ENCODE data around the gene C3orf18.
A peak's percentile ranks its signal among the peaks of the same experiment; 100 is the strongest.

C3orf18 gene

DNA sequence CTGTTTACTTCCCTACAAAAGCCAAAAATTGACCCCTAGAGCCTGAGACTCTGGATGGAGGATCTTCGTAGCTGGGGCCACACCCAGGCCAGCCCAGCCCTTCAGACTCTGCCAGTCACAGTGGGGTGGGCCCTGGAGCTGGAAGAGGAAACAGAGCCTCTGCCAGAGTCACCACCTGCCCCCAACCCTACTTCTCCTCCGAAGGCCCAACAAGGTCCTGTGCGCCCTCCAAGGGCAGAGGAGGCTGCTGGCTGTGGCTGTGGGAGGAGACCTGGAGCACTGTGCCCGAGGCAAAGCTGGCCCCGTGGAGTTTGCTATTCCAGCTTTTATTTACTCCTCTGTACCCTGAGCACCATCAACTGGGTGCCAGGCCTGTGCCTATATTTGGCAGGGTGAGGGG is 25.0 kb upstream of the C3orf18 start:
- TF ChIP-seq POU2F2 (IDR thresholded peaks at IDR 0.05; ENCODE audit: low read depth, low read length) (no peak), TAF1 (IDR thresholded peaks at IDR 0.05; ENCODE audit: low read depth, low read length) (no peak), PAX5 (IDR thresholded peaks at IDR 0.05; ENCODE audit: insufficient read depth, low read length, severe bottlenecking) (no peak), POLR2AphosphoS5 (IDR thresholded peaks at IDR 0.05; ENCODE audit: low read depth, low read length) (no peak), POLR2A (IDR thresholded peaks at IDR 0.05; ENCODE audit: low read depth, low read length) (no peak), SPI1 (IDR thresholded peaks at IDR 0.05; ENCODE audit: low read depth, low read length) (no peak)
- FAIRE-seq (no peak), DNase-seq (ENCODE audit: insufficient read length, low spot score) (no peak)

GRCh38 chr3:50591196-50591741 is 23.7 kb upstream of the C3orf18 start:
- TF ChIP-seq PAX5 (IDR thresholded peaks at IDR 0.05; ENCODE audit: insufficient read depth, low read length, severe bottlenecking) (no peak), TAF1 (IDR thresholded peaks at IDR 0.05; ENCODE audit: low read depth, low read length) (no peak), POLR2A (IDR thresholded peaks at IDR 0.05; ENCODE audit: low read depth, low read length) (no peak), POU2F2 (IDR thresholded peaks at IDR 0.05; ENCODE audit: low read depth, low read length) (no peak), SPI1 (IDR thresholded peaks at IDR 0.05; ENCODE audit: low read depth, low read length) (no peak), POLR2AphosphoS5 (IDR thresholded peaks at IDR 0.05; ENCODE audit: low read depth, low read length) (no peak)
- DNase-seq (ENCODE audit: insufficient read length, low spot score) (no peak), FAIRE-seq (no peak)

DNA sequence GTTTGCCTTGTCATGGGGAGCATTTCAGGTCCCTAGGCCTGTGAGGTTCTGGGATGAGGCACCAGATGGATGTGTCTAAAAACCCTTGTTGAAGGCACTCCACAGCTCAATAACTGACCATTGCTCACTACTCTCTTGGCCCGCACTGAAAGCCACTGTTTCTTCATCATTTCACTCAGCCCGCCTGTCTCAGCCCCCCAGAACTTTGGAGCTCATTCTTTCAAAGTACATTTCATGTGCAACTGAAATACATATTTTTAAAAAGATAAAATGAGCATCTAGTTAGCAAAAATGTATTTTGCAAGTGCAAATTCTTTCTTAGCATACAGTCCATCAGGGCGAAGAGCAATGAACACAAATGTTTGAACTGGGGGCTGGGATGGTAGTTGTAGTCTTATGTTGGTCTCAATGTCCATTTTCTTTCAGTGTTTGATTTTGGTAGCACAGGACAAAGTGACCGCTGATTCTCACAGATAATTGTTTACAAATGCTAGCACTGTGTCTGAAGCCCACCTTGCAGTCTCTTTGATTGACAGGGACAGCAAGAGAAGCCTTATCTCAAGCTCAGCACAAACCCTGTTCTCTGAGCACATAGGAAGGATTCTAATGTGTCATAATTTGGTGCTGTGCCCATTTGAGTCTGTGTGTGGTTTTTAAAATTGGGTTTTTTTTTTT is 21.3 kb upstream of the C3orf18 start:
- DNase-seq (ENCODE audit: insufficient read length, low spot score) (no peak), FAIRE-seq (peak; percentile 63)
- TF ChIP-seq POU2F2 (IDR thresholded peaks at IDR 0.05; ENCODE audit: low read depth, low read length) = no peak
- TF ChIP-seq TAF1 (IDR thresholded peaks at IDR 0.05; ENCODE audit: low read depth, low read length) = no peak
- no peak for TF ChIP-seq POLR2A (IDR thresholded peaks at IDR 0.05; ENCODE audit: low read depth, low read length)
- TF ChIP-seq PAX5 (IDR thresholded peaks at IDR 0.05; ENCODE audit: insufficient read depth, low read length, severe bottlenecking) = no peak
- no peak for TF ChIP-seq POLR2AphosphoS5 (IDR thresholded peaks at IDR 0.05; ENCODE audit: low read depth, low read length)
- TF ChIP-seq SPI1 (IDR thresholded peaks at IDR 0.05; ENCODE audit: low read depth, low read length) = no peak

DNA sequence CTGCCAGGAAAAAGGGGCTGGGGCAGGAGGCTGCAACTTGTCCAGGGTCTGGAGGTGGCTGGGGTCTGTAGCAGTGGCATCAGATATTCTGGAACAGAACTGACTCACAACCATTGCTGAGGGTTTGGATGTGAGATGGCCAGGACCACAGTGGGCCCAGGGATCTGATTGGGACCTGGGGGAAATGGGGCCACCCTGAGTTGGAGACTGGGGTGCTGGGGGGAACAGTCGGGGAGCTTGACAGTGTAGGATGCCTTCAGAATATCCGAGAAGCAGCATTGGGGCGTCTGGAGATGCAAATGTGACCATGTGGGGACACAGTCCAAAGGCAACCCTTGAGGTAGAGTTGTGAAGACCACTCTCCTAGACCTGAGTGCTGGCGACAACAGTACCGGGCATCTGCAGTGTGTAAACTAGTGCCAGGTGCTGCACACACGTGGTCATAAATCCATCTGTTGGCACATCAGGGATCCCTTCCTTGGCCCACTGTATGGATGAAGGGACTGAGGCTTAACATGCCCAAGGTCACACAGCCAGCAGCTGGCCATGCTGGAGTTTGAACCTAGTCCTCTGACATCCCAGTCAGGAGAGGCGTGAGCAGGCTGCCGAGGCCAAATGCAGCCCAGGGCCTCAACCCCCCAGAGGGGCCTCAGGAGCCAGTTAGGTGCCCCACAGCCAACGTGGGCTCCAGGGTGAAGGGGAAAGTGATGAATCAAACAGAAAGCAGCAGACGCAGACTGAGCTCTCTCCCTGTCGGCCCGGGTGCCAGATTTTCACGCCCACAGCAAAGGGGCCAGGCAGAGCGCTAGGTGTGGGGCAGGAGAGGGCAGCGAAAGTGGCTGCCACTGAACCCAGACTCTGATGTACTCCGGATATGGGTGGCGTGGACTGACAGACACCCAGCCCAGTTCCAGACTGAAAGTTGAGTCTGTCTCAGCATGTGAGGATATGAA is 20.5 kb upstream of the C3orf18 start:
- peak; percentile 47 for DNase-seq (ENCODE audit: insufficient read length, low spot score)
- peak; percentile 82 for FAIRE-seq
- TF ChIP-seq PAX5 (IDR thresholded peaks at IDR 0.05; ENCODE audit: insufficient read depth, low read length, severe bottlenecking) = no peak
- TF ChIP-seq TAF1 (IDR thresholded peaks at IDR 0.05; ENCODE audit: low read depth, low read length) = no peak
- no peak for TF ChIP-seq POU2F2 (IDR thresholded peaks at IDR 0.05; ENCODE audit: low read depth, low read length)
- no peak; the same call in 1 of the 2 replicates for TF ChIP-seq POLR2A (IDR thresholded peaks at IDR 0.05; ENCODE audit: low read depth, low read length)
- no peak for TF ChIP-seq SPI1 (IDR thresholded peaks at IDR 0.05; ENCODE audit: low read depth, low read length)
- no peak for TF ChIP-seq POLR2AphosphoS5 (IDR thresholded peaks at IDR 0.05; ENCODE audit: low read depth, low read length)

DNA sequence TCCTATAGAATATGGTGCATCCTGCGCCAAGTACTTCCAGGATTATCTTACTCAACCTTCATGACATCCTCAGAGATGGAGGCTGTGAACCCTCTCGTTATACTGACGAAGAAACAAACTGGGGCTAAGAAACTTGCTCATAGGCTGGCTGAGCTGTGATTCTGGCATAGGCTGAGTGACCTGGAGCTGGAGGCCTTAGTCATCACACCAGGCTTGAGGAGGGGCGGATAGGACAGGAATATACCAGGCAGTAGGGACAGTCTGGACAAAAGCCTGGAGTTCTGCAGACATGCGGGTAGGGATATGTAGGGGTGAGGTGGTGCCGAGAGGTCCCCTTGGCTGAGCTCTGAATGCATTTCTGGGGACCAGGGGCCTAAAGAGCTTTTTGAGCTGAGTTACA is 19.8 kb upstream of the C3orf18 start:
- DNase-seq (ENCODE audit: insufficient read length, low spot score) (no peak), FAIRE-seq (no peak)
- TF ChIP-seq TAF1 (IDR thresholded peaks at IDR 0.05; ENCODE audit: low read depth, low read length) = no peak
- TF ChIP-seq POLR2A (IDR thresholded peaks at IDR 0.05; ENCODE audit: low read depth, low read length) = no peak

GRCh38 chr3:50586763-50587070 is 19.2 kb upstream of the C3orf18 start:
- TF ChIP-seq POLR2AphosphoS5 (IDR thresholded peaks at IDR 0.05; ENCODE audit: low read depth, low read length) (no peak), POU2F2 (IDR thresholded peaks at IDR 0.05; ENCODE audit: low read depth, low read length) (no peak), PAX5 (IDR thresholded peaks at IDR 0.05; ENCODE audit: insufficient read depth, low read length, severe bottlenecking) (no peak), TAF1 (IDR thresholded peaks at IDR 0.05; ENCODE audit: low read depth, low read length) (no peak), SPI1 (IDR thresholded peaks at IDR 0.05; ENCODE audit: low read depth, low read length) (no peak), POLR2A (IDR thresholded peaks at IDR 0.05; ENCODE audit: low read depth, low read length) (no peak)
- DNase-seq (ENCODE audit: insufficient read length, low spot score) (no peak), FAIRE-seq (no peak)

GRCh38 chr3:50585919-50586762 is 18.6 kb upstream of the C3orf18 start:
- no peak for TF ChIP-seq TAF1 (IDR thresholded peaks at IDR 0.05; ENCODE audit: low read depth, low read length)
- no peak for DNase-seq (ENCODE audit: insufficient read length, low spot score)
- no peak for FAIRE-seq

DNA sequence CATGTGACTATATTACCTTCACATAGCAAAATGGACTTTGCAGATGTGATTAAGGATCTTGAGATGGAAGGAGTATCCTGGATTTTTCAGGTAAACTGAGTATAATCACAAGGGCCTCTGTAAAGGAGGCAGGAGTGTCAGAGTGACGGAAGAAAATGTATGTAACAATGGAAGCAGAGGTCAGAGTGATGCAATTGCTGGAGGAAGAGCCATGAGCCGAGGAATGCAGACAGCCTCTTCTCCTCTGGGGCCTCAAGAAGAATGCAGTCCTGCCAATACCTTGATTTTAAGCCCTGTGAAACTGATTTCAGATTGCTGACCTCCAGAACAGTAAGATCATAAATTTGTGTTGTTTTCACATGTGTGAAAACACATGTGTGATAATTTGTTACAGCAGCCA is 16.8 kb upstream of the C3orf18 start:
- DNase-seq (ENCODE audit: insufficient read length, low spot score) (no peak), FAIRE-seq (no peak)
- TF ChIP-seq TAF1 (IDR thresholded peaks at IDR 0.05; ENCODE audit: low read depth, low read length) (no peak), POU2F2 (IDR thresholded peaks at IDR 0.05; ENCODE audit: low read depth, low read length) (no peak), POLR2AphosphoS5 (IDR thresholded peaks at IDR 0.05; ENCODE audit: low read depth, low read length) (no peak), SPI1 (IDR thresholded peaks at IDR 0.05; ENCODE audit: low read depth, low read length) (no peak), PAX5 (IDR thresholded peaks at IDR 0.05; ENCODE audit: insufficient read depth, low read length, severe bottlenecking) (no peak), POLR2A (IDR thresholded peaks at IDR 0.05; ENCODE audit: low read depth, low read length) (no peak)

- TF ChIP-seq POU2F2 (IDR thresholded peaks at IDR 0.05; ENCODE audit: low read depth, low read length) = no peak
- no peak for TF ChIP-seq TAF1 (IDR thresholded peaks at IDR 0.05; ENCODE audit: low read depth, low read length)
- no peak for TF ChIP-seq POLR2A (IDR thresholded peaks at IDR 0.05; ENCODE audit: low read depth, low read length)
- TF ChIP-seq SPI1 (IDR thresholded peaks at IDR 0.05; ENCODE audit: low read depth, low read length) = no peak
- no peak for TF ChIP-seq PAX5 (IDR thresholded peaks at IDR 0.05; ENCODE audit: insufficient read depth, low read length, severe bottlenecking)
- no peak for TF ChIP-seq POLR2AphosphoS5 (IDR thresholded peaks at IDR 0.05; ENCODE audit: low read depth, low read length)
- no peak for FAIRE-seq
- no peak for DNase-seq (ENCODE audit: insufficient read length, low spot score)
Measured at GRCh38 chr3:50583897-50584296, 16.4 kb upstream of the C3orf18 start.

Data from GM12891 (cell line).